ENCODE measurements around the gene KAZALD1. TPM values are rescaled to one million over a fixed set of nuclear protein-coding genes. Genes with fewer than 3 reads are reported as not detected.

Gene KAZALD1
- total RNA-seq, 1 experiment from 2014 or later, result 1.4 TPM

GRCh38 chr10:101073631-101074030 lies 11.8 kb downstream of the KAZALD1 start:
- Histone ChIP-seq H3K4me3 (no peak overlapping the region), H3K4me1 (replicated peaks) (no peaks in the 10 kb centered on the region), H3K27ac (no peak overlapping the region), H3K9me3 (replicated peaks) (no peaks in the 10 kb centered on the region), H3K36me3 (no peaks in the 10 kb centered on the region), H3K27me3 (replicated peaks) (peaks cover 46% of the 10 kb centered on the region)
- no peak for DNase-seq (ENCODE audit: low read depth in 1 of 2, low spot score in 2 of 2)

DNA sequence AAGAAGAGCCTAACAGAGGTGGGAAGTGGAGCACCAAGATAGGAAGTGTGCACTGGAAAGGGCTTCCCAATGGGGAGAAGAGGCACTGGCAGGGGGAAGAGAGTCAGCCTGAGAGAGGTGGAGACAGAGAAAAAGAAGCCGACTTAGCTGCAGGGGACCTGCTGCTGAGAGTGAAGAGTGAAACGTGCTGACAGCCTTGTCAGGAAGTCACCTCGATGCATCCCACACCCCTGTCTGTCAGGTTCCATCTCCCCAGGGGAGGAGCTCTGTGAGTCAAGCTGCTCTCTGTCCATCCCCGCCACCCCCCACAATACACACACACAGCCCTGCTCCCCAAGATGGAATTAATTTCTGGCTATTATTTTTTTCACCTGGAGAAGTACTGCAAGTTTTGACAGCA lies 14.0 kb downstream of the KAZALD1 start:
- Histone ChIP-seq H3K27me3 (replicated peaks) (peaks cover 50% of the 10 kb centered on the region), H3K27ac (no peak overlapping the region), H3K9me3 (replicated peaks) (no peaks in the 10 kb centered on the region), H3K36me3 (no peaks in the 10 kb centered on the region), H3K4me3 (no peak overlapping the region), H3K4me1 (replicated peaks) (no peaks in the 10 kb centered on the region)
- DNase-seq (ENCODE audit: low read depth in 1 of 2, low spot score in 2 of 2), result no peak

DNA sequence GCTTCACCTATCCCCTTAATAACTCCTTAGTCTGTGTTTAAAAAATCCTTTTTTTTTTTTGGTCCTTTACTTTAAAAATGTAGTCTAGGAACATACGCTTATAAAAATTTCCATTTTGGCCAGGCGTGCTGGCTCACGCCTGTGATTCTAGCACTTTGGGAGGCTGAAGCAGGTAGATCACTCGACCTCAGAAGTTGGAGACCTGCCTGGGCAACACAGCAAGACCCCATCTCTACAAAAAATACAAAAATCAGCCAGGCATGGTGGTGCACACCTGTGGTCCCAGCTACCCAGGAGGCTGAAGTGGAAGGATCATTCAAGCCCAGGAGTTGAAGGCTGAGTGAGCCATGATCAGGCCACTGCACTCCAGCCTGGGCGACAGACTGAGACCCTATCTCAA lies 14.8 kb downstream of the KAZALD1 start:
- no peaks in the 10 kb centered on the region for H3K36me3 ChIP-seq
- no peak for DNase-seq (ENCODE audit: low read depth in 1 of 2, low spot score in 2 of 2)
- H3K9me3 ChIP-seq (replicated peaks), result no peaks in the 10 kb centered on the region
- no peak overlapping the region for H3K27ac ChIP-seq
- H3K27me3 ChIP-seq (replicated peaks), result peaks cover 59% of the 10 kb centered on the region
- no peaks in the 10 kb centered on the region for H3K4me1 ChIP-seq (replicated peaks)
- no peak overlapping the region for H3K4me3 ChIP-seq

- Histone ChIP-seq H3K4me1 (replicated peaks) (no peaks in the 10 kb centered on the region), H3K27ac (no peak overlapping the region), H3K4me3 (no peak overlapping the region), H3K36me3 (no peaks in the 10 kb centered on the region), H3K9me3 (replicated peaks) (no peaks in the 10 kb centered on the region), H3K27me3 (replicated peaks) (peaks cover 59% of the 10 kb centered on the region)
- no peak for DNase-seq (ENCODE audit: low read depth in 1 of 2, low spot score in 2 of 2)
Observed at GRCh38 chr10:101079874-101080273, 18.1 kb downstream of the KAZALD1 start.

DNA sequence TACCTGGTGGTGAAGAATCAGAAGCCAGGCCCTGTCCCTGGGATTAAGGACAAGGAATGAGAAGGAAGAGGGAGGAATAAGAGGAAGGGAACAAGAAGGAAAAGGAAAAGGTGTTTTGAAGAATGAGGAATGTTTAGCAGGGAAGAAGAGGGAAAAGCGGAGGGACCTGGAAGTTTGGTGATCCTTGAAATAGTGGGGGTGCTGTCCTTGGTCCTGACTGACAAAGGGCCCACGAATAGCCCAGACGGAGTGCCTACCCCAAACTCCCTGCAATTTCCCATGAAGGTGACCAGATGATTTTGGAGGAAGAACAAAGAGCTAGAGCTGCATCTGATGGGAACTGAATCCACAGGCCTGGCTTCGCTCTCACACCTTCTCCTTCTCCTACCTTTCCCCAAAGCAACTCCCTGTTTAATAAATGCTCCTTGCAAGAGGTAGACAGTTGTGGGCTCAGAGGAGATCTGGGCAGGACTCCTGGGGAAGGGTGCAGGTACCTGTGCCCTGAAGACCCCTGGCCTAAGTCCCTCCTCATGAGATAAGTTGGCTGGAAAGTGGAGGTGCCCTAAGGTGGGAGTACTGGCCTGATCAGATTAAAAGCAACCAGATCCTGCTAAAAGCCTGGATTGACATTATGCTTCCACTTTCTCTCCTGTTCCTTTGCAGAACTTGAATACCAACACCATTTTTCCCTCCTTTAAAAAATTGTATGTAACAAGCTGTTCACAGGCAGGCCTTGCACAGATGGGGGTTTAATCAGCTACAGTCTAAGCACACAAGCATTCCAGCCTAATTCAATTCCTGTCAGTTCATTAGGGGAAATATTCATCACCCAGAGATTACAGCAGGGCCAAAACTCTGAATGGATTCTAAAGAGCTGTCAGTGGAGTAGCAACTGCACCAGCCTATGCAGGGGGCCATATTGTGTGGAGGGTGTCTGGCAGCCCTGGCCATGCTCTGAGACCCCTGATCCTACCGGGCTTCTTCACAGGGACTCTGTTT lies 19.4 kb downstream of the KAZALD1 start:
- DNase-seq (ENCODE audit: low read depth in 1 of 2, low spot score in 2 of 2), result peak in 1 of 2 experiments; percentile 24
- H3K9me3 ChIP-seq (replicated peaks), result no peaks in the 10 kb centered on the region
- H3K4me3 ChIP-seq, result no peak overlapping the region
- H3K27me3 ChIP-seq (replicated peaks), result peaks cover 60% of the 10 kb centered on the region
- no peaks in the 10 kb centered on the region for H3K36me3 ChIP-seq
- H3K4me1 ChIP-seq (replicated peaks), result no peaks in the 10 kb centered on the region
- no peak overlapping the region for H3K27ac ChIP-seq

DNA sequence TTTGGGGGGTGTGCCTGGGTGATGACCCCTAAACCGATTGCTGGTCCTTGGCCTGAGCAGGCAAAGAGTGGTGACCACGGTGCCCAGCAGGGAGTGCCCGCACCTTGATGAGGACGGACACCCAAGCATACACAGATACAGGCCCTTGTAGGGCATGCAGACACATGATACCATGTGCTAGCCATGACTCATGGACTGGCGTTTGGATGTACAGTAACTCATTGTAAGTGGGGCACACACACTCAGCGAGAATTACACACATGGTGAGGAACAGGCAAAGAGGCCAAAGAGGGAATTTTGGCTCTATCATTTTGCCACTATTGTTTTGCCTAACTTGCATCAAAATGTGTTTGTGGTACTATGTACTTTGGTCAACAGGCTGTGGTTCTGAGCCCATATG lies 24.1 kb downstream of the KAZALD1 start:
- H3K27ac ChIP-seq, result no peak overlapping the region
- no peaks in the 10 kb centered on the region for H3K4me1 ChIP-seq (replicated peaks)
- H3K9me3 ChIP-seq (replicated peaks), result no peaks in the 10 kb centered on the region
- H3K36me3 ChIP-seq, result no peaks in the 10 kb centered on the region
- H3K4me3 ChIP-seq, result no peak overlapping the region
- H3K27me3 ChIP-seq (replicated peaks), result peaks cover 74% of the 10 kb centered on the region
- DNase-seq (ENCODE audit: low read depth in 1 of 2, low spot score in 2 of 2), result no peak

DNA sequence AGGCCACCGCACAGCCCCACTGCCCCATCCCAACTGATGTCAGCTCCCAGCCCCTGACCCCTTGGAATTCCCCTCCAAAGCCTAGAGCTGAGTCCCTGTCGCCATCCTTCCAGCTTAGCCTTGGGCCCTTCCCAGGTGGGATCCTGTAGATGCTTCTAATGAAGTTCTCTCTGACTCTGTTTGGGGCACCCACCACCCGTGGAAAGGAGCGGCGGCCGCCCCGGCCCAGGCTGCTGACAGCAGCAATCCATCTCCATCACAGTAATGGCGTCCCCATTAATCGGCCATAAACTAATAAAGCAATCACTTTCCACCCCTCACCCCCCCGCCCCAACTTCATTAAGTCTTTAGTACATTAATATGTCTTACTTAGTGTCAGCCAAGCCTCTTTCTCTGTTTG lies 25.6 kb downstream of the KAZALD1 start:
- H3K4me1 ChIP-seq (replicated peaks), result peaks cover 15% of the 10 kb centered on the region
- no peak overlapping the region for H3K4me3 ChIP-seq
- H3K27me3 ChIP-seq (replicated peaks), result peaks cover 64% of the 10 kb centered on the region
- H3K27ac ChIP-seq, result no peak overlapping the region
- no peaks in the 10 kb centered on the region for H3K36me3 ChIP-seq
- DNase-seq (ENCODE audit: low read depth in 1 of 2, low spot score in 2 of 2), result no peak
- H3K9me3 ChIP-seq (replicated peaks), result no peaks in the 10 kb centered on the region

- Histone ChIP-seq H3K27me3 (replicated peaks) (peaks cover 62% of the 10 kb centered on the region), H3K4me1 (replicated peaks) (peaks cover 21% of the 10 kb centered on the region), H3K27ac (no peak overlapping the region), H3K4me3 (no peak overlapping the region), H3K9me3 (replicated peaks) (no peaks in the 10 kb centered on the region), H3K36me3 (no peaks in the 10 kb centered on the region)
- no peak for DNase-seq (ENCODE audit: low read depth in 1 of 2, low spot score in 2 of 2)
Observed at GRCh38 chr10:101087965-101088364, 26.2 kb downstream of the KAZALD1 start.

- Histone ChIP-seq H3K9me3 (replicated peaks) (no peaks in the 10 kb centered on the region), H3K36me3 (no peaks in the 10 kb centered on the region), H3K27ac (no peak overlapping the region), H3K4me1 (replicated peaks) (peaks cover 22% of the 10 kb centered on the region), H3K27me3 (replicated peaks) (peaks cover 56% of the 10 kb centered on the region), H3K4me3 (no peak overlapping the region)
- no peak for DNase-seq (ENCODE audit: low read depth in 1 of 2, low spot score in 2 of 2)
Observed at GRCh38 chr10:101089520-101090299, 27.9 kb downstream of the KAZALD1 start.

GRCh38 chr10:101090597-101090996 lies 28.8 kb downstream of the KAZALD1 start:
- H3K27ac ChIP-seq, result no peak overlapping the region
- H3K36me3 ChIP-seq, result no peaks in the 10 kb centered on the region
- peaks cover 22% of the 10 kb centered on the region for H3K4me1 ChIP-seq (replicated peaks)
- peaks cover 47% of the 10 kb centered on the region for H3K27me3 ChIP-seq (replicated peaks)
- DNase-seq (ENCODE audit: low read depth in 1 of 2, low spot score in 2 of 2), result no peak
- no peak overlapping the region for H3K4me3 ChIP-seq
- H3K9me3 ChIP-seq (replicated peaks), result no peaks in the 10 kb centered on the region

DNA sequence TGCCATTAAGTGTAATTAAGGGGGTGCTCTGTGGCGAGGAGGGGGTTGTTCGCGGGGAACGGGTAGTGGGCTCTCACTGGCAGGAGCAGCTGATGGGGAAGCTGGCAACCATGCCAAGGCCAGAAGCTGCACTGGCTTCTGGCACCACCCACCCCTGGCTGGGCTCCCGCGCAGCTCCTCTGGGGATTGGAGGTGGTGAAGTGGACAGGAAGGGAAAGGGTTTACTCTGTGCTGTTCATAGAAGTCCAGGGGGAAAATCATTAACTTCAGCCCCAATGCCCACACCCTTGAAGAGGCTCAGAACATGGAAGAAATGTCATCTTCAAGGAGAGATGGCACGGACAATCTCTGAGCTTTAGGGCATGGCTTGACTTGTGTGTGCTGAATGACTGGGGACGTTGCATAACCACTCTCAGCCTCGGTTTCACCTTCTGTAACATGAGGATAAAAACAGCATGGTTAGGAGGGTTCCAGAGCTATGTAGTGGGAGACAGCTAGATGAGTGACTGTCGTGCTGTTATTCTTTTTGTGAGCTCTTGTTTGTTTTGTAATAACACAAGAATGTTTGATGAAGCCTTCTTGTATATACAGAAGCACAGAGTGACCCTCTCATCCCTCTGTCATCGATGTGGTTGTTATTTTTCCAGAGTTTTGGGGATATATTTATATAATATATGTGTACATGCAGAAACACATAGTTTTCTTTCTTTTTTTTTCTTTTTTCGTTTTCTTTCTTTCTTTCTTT lies 29.9 kb downstream of the KAZALD1 start:
- no peaks in the 10 kb centered on the region for H3K36me3 ChIP-seq
- peak in 1 of 2 experiments; percentile 46 for DNase-seq (ENCODE audit: low read depth in 1 of 2, low spot score in 2 of 2)
- H3K4me3 ChIP-seq, result no peak overlapping the region
- no peak overlapping the region for H3K27ac ChIP-seq
- H3K9me3 ChIP-seq (replicated peaks), result no peaks in the 10 kb centered on the region
- H3K4me1 ChIP-seq (replicated peaks), result peaks cover 22% of the 10 kb centered on the region
- peaks cover 38% of the 10 kb centered on the region for H3K27me3 ChIP-seq (replicated peaks)

DNA sequence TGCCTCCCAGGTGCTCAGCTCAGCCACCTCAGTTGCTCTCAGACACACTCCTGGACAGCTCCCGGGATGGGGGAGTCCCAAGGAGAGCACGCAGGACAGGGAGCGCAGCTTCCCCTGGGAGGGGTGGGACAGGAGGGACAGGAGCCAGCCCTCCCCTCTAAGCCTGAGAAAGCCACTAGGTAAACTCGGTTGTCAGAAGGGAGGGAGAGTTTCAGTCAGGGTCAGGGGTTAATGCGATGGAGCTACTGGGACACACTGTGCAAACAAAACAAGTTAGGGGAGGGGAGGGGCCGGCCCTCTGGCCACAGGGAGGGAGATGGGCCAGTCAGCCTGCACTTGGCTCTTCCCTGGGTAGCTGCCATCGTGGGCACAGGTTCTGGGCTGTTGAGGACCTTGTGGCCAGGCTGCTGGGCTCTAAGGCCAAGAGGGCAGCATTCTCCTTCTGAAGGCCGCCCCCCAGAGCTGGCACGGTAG lies 31.1 kb downstream of the KAZALD1 start:
- DNase-seq (ENCODE audit: low read depth in 1 of 2, low spot score in 2 of 2), result no peak
- Histone ChIP-seq H3K9me3 (replicated peaks) (no peaks in the 10 kb centered on the region), H3K4me3 (no peak overlapping the region), H3K27me3 (replicated peaks) (peaks cover 29% of the 10 kb centered on the region), H3K27ac (no peak overlapping the region), H3K36me3 (no peaks in the 10 kb centered on the region), H3K4me1 (replicated peaks) (peaks cover 22% of the 10 kb centered on the region)

- Histone ChIP-seq H3K9me3 (replicated peaks) (no peaks in the 10 kb centered on the region), H3K27ac (no peak overlapping the region), H3K4me3 (no peak overlapping the region), H3K36me3 (no peaks in the 10 kb centered on the region), H3K27me3 (replicated peaks) (peaks cover 26% of the 10 kb centered on the region), H3K4me1 (replicated peaks) (peaks cover 22% of the 10 kb centered on the region)
- no peak for DNase-seq (ENCODE audit: low read depth in 1 of 2, low spot score in 2 of 2)
Observed at GRCh38 chr10:101094121-101094879, 32.5 kb downstream of the KAZALD1 start.

All from SJSA1 (cell line).